ENCODE data around the gene DCC. TPM values are rescaled to one million over a fixed set of nuclear protein-coding genes. Genes with fewer than 3 reads are reported as not detected.

The DCC gene
- total and polyA plus RNA-seq, 3 donors from 2014 or later = 7.9 to 42.1 (median 24.5) TPM

DNA sequence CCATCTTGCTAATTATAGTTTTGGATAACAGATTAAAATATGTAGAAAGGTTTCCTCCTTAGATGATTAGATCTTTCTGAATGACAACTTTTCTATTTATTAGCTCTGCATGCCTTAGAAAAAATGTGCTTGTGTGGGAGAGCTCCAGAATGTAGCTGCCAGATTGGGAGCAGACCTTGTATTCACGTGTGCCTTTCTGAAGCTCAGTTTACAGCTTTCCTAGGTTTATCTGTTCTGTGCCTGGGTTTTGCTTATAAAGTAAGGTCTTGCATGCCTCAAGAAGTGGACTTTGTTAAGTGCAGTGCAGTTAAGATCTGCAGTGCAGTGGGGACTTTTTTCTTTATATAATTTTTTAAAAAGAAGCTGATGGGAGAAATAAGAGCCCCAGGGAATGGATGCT lies 179.0 kb downstream of the DCC start:
- Histone ChIP-seq H3K36me3 (ENCODE audit: low read depth, missing control alignments) (no peaks in the 10 kb centered on the region), H3K4me1 (no peaks in the 10 kb centered on the region), H3K9me3 (no peaks in the 10 kb centered on the region), H3K27ac (no peak overlapping the region), H3K27me3 (no peaks in the 10 kb centered on the region), H3K4me3 (no peak overlapping the region)
- WGBS, 2 donors = 29 to 32% methylated on average over 1 of the region's 1 CpG
- intact Hi-C loops (cut with DNase I; ENCODE audit: low total_unique reads) = no loop called here
- TF ChIP-seq, protein P1, sequence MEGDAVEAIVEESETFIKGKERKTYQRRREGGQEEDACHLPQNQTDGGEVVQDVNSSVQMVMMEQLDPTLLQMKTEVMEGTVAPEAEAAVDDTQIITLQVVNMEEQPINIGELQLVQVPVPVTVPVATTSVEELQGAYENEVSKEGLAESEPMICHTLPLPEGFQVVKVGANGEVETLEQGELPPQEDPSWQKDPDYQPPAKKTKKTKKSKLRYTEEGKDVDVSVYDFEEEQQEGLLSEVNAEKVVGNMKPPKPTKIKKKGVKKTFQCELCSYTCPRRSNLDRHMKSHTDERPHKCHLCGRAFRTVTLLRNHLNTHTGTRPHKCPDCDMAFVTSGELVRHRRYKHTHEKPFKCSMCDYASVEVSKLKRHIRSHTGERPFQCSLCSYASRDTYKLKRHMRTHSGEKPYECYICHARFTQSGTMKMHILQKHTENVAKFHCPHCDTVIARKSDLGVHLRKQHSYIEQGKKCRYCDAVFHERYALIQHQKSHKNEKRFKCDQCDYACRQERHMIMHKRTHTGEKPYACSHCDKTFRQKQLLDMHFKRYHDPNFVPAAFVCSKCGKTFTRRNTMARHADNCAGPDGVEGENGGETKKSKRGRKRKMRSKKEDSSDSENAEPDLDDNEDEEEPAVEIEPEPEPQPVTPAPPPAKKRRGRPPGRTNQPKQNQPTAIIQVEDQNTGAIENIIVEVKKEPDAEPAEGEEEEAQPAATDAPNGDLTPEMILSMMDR (IDR thresholded peaks at IDR 0.05) = no peak
- no peak for TF ChIP-seq POLR2A (IDR thresholded peaks at IDR 0.05)
- no peak for DNase-seq

- intact Hi-C loops (cut with DNase I; ENCODE audit: low total_unique reads) = no loop called here
- 48 to 70% methylated on average over 1 of the region's 1 CpG for WGBS, 2 donors
- no peak overlapping the region for H3K27ac ChIP-seq
- H3K36me3 ChIP-seq (ENCODE audit: low read depth, missing control alignments) = no peaks in the 10 kb centered on the region
- H3K4me1 ChIP-seq = no peaks in the 10 kb centered on the region
- H3K27me3 ChIP-seq = no peaks in the 10 kb centered on the region
- no peak overlapping the region for H3K4me3 ChIP-seq
- TF ChIP-seq POLR2A (IDR thresholded peaks at IDR 0.05) = no peak
- TF ChIP-seq, protein P1 (IDR thresholded peaks at IDR 0.05) = no peak
- H3K9me3 ChIP-seq = no peaks in the 10 kb centered on the region
- no peak for DNase-seq
Observed at GRCh38 chr18:52523566-52523965, 183.6 kb downstream of the DCC start.

- no peak for DNase-seq
- no peaks in the 10 kb centered on the region for H3K36me3 ChIP-seq (ENCODE audit: low read depth, missing control alignments)
- TF ChIP-seq, protein P1 (IDR thresholded peaks at IDR 0.05) = no peak
- no peak for TF ChIP-seq POLR2A (IDR thresholded peaks at IDR 0.05)
- H3K27me3 ChIP-seq = no peaks in the 10 kb centered on the region
- H3K27ac ChIP-seq = no peak overlapping the region
- 93 to 94% methylated on average over 2 of the region's 2 CpGs for WGBS, 2 donors
- intact Hi-C loops (cut with DNase I; ENCODE audit: low total_unique reads) = no loop called here
- H3K9me3 ChIP-seq = no peaks in the 10 kb centered on the region
- no peaks in the 10 kb centered on the region for H3K4me1 ChIP-seq
- no peak overlapping the region for H3K4me3 ChIP-seq
Observed at GRCh38 chr18:52531836-52532235, 191.8 kb downstream of the DCC start.

DNA sequence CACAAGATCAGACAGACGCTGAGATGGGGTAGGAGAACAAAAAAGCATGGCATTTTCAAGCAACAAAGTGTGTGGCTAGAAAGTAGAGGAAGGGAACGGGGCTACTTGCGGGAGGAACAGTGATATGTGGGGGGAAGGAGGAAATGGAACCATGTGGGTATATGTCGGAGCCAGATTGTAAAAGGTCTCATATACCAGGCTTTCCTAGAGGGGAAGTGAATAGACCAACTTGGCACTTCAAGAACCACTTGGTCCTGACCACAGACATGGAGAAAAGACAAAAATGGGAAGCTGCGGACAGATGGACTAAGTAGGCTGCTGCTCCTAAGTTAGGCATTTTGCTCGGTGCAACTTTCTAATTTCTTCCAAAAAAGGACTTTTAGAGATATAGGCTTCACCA lies 196.0 kb downstream of the DCC start:
- no peak for DNase-seq
- H3K27ac ChIP-seq = no peak overlapping the region
- H3K4me1 ChIP-seq = no peaks in the 10 kb centered on the region
- WGBS, 2 donors = 69 to 71% methylated on average over 6 of the region's 6 CpGs
- no peaks in the 10 kb centered on the region for H3K36me3 ChIP-seq (ENCODE audit: low read depth, missing control alignments)
- no peaks in the 10 kb centered on the region for H3K27me3 ChIP-seq
- TF ChIP-seq POLR2A (IDR thresholded peaks at IDR 0.05) = no peak
- intact Hi-C loops (cut with DNase I; ENCODE audit: low total_unique reads) = no loop called here
- H3K4me3 ChIP-seq = no peak overlapping the region
- H3K9me3 ChIP-seq = no peaks in the 10 kb centered on the region

- DNase-seq = no peak
- intact Hi-C loops (cut with DNase I; ENCODE audit: low total_unique reads) = no loop called here
- no peaks in the 10 kb centered on the region for H3K4me1 ChIP-seq
- TF ChIP-seq, protein P1 (IDR thresholded peaks at IDR 0.05) = no peak
- TF ChIP-seq POLR2A (IDR thresholded peaks at IDR 0.05) = no peak
- no peaks in the 10 kb centered on the region for H3K27me3 ChIP-seq
- no peaks in the 10 kb centered on the region for H3K36me3 ChIP-seq (ENCODE audit: low read depth, missing control alignments)
- no peak overlapping the region for H3K4me3 ChIP-seq
- H3K27ac ChIP-seq = no peak overlapping the region
- 54 to 93% methylated on average over 1 of the region's 1 CpG for WGBS, 2 donors
- no peaks in the 10 kb centered on the region for H3K9me3 ChIP-seq
Observed at GRCh38 chr18:52537261-52537660, 197.3 kb downstream of the DCC start.

Data from testis (tissue), 3 donors.